Astrocyte (in vitro differentiated cells and primary cell): ENCODE measurements around the gene LRRTM4. TPM values are rescaled to one million over a fixed set of nuclear protein-coding genes. Genes with fewer than 3 reads are reported as not detected.

Source experiments
- DNase-seq: peaks from one replicate; pipeline ENCODE4 v3.0.0-alpha.2; 2010; ENCODE audit warnings: low read depth
- FAIRE-seq: peaks from 2 replicates; lab custom pipeline; 2011; peaks lifted over from hg19 to GRCh38; lab: Jason Lieb, UNC
- H2AFZ ChIP-seq: 2 replicates; pipeline ENCODE4 v1.6.0; 2012; ENCODE audit warnings: low read depth, low read length, inconsistent platforms
- H3K27ac ChIP-seq: 2 replicates; pipeline ENCODE4 v1.5.1; 2011; ENCODE audit warnings: low read depth, low read length, inconsistent platforms
- H3K27me3 ChIP-seq: 2 replicates; pipeline ENCODE4 v1.6.0; 2011; ENCODE audit warnings: low read length, inconsistent platforms; ENCODE audit not compliant: insufficient read depth
- H3K36me3 ChIP-seq: 2 replicates; pipeline ENCODE4 v1.5.1; 2011; ENCODE audit warnings: low read length, inconsistent platforms; ENCODE audit not compliant: insufficient read depth
- H3K4me1 ChIP-seq: 2 replicates; pipeline ENCODE4 v1.5.1; 2011; ENCODE audit warnings: low read length, inconsistent platforms; ENCODE audit not compliant: insufficient read depth
- H3K4me2 ChIP-seq: 2 replicates; pipeline ENCODE4 v1.6.0; 2012; ENCODE audit warnings: low read length, inconsistent platforms
- H3K4me3 ChIP-seq: 2 replicates; pipeline ENCODE4 v1.5.1; 2011; ENCODE audit warnings: low read depth, mild to moderate bottlenecking, low read length, inconsistent platforms; ENCODE audit not compliant: insufficient read depth
- H3K79me2 ChIP-seq: 2 replicates; pipeline ENCODE4 v1.6.0; 2012; ENCODE audit warnings: mild to moderate bottlenecking, low read length, inconsistent platforms; ENCODE audit not compliant: insufficient read depth
- H3K9ac ChIP-seq: 2 replicates; pipeline ENCODE4 v1.6.0; 2012; ENCODE audit warnings: mild to moderate bottlenecking, low read length, inconsistent platforms
- H3K9me3 ChIP-seq: 2 replicates; pipeline ENCODE4 v1.5.1; 2012; ENCODE audit warnings: low read depth, mild to moderate bottlenecking, low read length, inconsistent platforms; ENCODE audit not compliant: insufficient read depth
- H4K20me1 ChIP-seq: 2 replicates; pipeline ENCODE4 v1.6.0; 2012; ENCODE audit warnings: low read length, inconsistent platforms; ENCODE audit not compliant: insufficient read depth
- H3K27ac Mint-ChIP-seq: one replicate; pipeline ENCODE4 v1.8.0; 2021; ENCODE audit warnings: mild to moderate bottlenecking, mixed read lengths; ENCODE audit not compliant: unreplicated experiment
- H3K27me3 Mint-ChIP-seq: one replicate; pipeline ENCODE4 v1.8.0; 2021; ENCODE audit warnings: low read depth, mixed read lengths; ENCODE audit not compliant: unreplicated experiment
- H3K36me3 Mint-ChIP-seq: one replicate; pipeline ENCODE4 v1.8.0; 2021; ENCODE audit warnings: low read depth, mixed read lengths; ENCODE audit not compliant: unreplicated experiment
- H3K4me1 Mint-ChIP-seq: one replicate; pipeline ENCODE4 v1.8.0; 2021; ENCODE audit warnings: low read depth, mixed read lengths; ENCODE audit not compliant: unreplicated experiment
- H3K4me3 Mint-ChIP-seq: one replicate; pipeline ENCODE4 v1.8.0; 2021; ENCODE audit warnings: mild to moderate bottlenecking, moderate library complexity, mixed read lengths; ENCODE audit not compliant: unreplicated experiment
- H3K9me3 Mint-ChIP-seq: one replicate; pipeline ENCODE4 v1.8.0; 2021; ENCODE audit warnings: mild to moderate bottlenecking, mixed read lengths; ENCODE audit not compliant: unreplicated experiment
- EZH2 ChIP-seq: IDR thresholded peaks from 2 replicates; pipeline ENCODE4 v1.6.1; 2012; ENCODE audit warnings: mild to moderate bottlenecking, low read length, inconsistent platforms; ENCODE audit not compliant: insufficient read depth
- total RNA-seq: library from RNA; stranded (reverse); gene quantifications from 2 replicates; pipeline ENCODE4 v1.2.1, GENCODE V29; 2021
- TF ChIP-seq, protein P1 (sequence below): IDR thresholded peaks from 2 replicates; pipeline ENCODE4 v1.5.1; 2011; ENCODE audit warnings: low read depth, mild to moderate bottlenecking, inconsistent platforms, low read length, moderate library complexity; ENCODE audit not compliant: insufficient read depth

The LRRTM4 gene
- total RNA-seq, 1 donor from 2014 or later: 0.59 TPM

DNA sequence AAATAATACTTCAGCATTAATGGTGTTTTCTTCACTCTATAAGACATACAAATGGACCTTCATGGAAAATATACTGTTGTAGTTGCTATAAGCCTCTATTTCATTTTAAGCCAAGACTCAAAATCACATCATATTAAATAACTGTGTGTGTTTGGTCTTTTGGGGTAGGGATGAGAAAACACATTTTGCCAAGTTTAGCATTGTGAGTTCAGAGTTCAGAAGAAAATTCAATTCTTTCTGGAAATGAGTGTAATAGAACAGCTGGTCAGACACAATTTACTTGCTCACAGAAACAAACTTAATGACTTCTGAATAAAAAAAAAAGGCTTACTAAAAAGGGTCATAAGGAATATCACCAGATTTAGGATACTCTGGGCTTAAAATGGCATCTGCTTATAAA lies 149.5 kb downstream of the LRRTM4 start:
- TF ChIP-seq EZH2: no peak
- TF ChIP-seq, protein P1, sequence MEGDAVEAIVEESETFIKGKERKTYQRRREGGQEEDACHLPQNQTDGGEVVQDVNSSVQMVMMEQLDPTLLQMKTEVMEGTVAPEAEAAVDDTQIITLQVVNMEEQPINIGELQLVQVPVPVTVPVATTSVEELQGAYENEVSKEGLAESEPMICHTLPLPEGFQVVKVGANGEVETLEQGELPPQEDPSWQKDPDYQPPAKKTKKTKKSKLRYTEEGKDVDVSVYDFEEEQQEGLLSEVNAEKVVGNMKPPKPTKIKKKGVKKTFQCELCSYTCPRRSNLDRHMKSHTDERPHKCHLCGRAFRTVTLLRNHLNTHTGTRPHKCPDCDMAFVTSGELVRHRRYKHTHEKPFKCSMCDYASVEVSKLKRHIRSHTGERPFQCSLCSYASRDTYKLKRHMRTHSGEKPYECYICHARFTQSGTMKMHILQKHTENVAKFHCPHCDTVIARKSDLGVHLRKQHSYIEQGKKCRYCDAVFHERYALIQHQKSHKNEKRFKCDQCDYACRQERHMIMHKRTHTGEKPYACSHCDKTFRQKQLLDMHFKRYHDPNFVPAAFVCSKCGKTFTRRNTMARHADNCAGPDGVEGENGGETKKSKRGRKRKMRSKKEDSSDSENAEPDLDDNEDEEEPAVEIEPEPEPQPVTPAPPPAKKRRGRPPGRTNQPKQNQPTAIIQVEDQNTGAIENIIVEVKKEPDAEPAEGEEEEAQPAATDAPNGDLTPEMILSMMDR: no peak
- H3K79me2 ChIP-seq: no peaks in the 10 kb centered on the region
- H3K4me3 ChIP-seq: no peak overlapping the region
- H3K4me2 ChIP-seq: no peak overlapping the region
- H3K9ac ChIP-seq: no peak overlapping the region
- no peaks in the 10 kb centered on the region for H3K4me1 ChIP-seq
- Mint-ChIP-seq H3K27me3 (no peaks in the 10 kb centered on the region), H3K4me3 (no peak overlapping the region), H3K27ac (no peak overlapping the region), H3K4me1 (no peaks in the 10 kb centered on the region), H3K9me3 (no peaks in the 10 kb centered on the region), H3K36me3 (no peaks in the 10 kb centered on the region)
- FAIRE-seq (no peak), DNase-seq (no peak)
- H2AFZ ChIP-seq: no peak overlapping the region
- H3K9me3 ChIP-seq: no peaks in the 10 kb centered on the region
- no peaks in the 10 kb centered on the region for H3K36me3 ChIP-seq
- no peaks in the 10 kb centered on the region for H3K27me3 ChIP-seq
- H4K20me1 ChIP-seq: no peaks in the 10 kb centered on the region
- no peak overlapping the region for H3K27ac ChIP-seq

- H3K9me3 Mint-ChIP-seq: no peaks in the 10 kb centered on the region
- Histone ChIP-seq H3K27ac (no peak overlapping the region), H3K79me2 (no peaks in the 10 kb centered on the region), H3K4me1 (no peaks in the 10 kb centered on the region), H3K36me3 (no peaks in the 10 kb centered on the region), H3K9ac (no peak overlapping the region), H4K20me1 (no peaks in the 10 kb centered on the region), H3K4me3 (no peak overlapping the region), H3K9me3 (no peaks in the 10 kb centered on the region), H3K4me2 (no peak overlapping the region), H3K27me3 (no peaks in the 10 kb centered on the region), H2AFZ (no peak overlapping the region)
- DNase-seq (no peak), FAIRE-seq (no peak)
- H3K27me3 Mint-ChIP-seq: no peaks in the 10 kb centered on the region
- no peak overlapping the region for H3K27ac Mint-ChIP-seq
- H3K36me3 Mint-ChIP-seq: no peaks in the 10 kb centered on the region
- no peaks in the 10 kb centered on the region for H3K4me1 Mint-ChIP-seq
- no peak for TF ChIP-seq EZH2
- TF ChIP-seq, protein P1: no peak
- no peak overlapping the region for H3K4me3 Mint-ChIP-seq
Observed at GRCh38 chr2:77370511-77370910, 151.7 kb downstream of the LRRTM4 start.

- no peaks in the 10 kb centered on the region for H3K36me3 Mint-ChIP-seq
- H3K9me3 Mint-ChIP-seq: no peaks in the 10 kb centered on the region
- TF ChIP-seq, protein P1: no peak
- TF ChIP-seq EZH2: no peak
- Histone ChIP-seq H3K36me3 (no peaks in the 10 kb centered on the region), H3K4me1 (no peaks in the 10 kb centered on the region), H3K27ac (no peak overlapping the region), H3K79me2 (no peaks in the 10 kb centered on the region), H2AFZ (no peak overlapping the region), H3K9ac (no peak overlapping the region), H3K4me2 (no peak overlapping the region), H3K27me3 (no peaks in the 10 kb centered on the region), H4K20me1 (no peaks in the 10 kb centered on the region), H3K4me3 (no peak overlapping the region), H3K9me3 (no peaks in the 10 kb centered on the region)
- peaks cover 2% of the 10 kb centered on the region for H3K4me1 Mint-ChIP-seq
- H3K4me3 Mint-ChIP-seq: no peak overlapping the region
- H3K27ac Mint-ChIP-seq: no peak overlapping the region
- H3K27me3 Mint-ChIP-seq: no peaks in the 10 kb centered on the region
- DNase-seq (no peak), FAIRE-seq (no peak)
Observed at GRCh38 chr2:77363277-77363676, 158.9 kb downstream of the LRRTM4 start.
